ENCODE measurements around the gene APELA. TPM values are rescaled to one million over a fixed set of nuclear protein-coding genes. Genes with fewer than 3 reads are reported as not detected.

The APELA gene
- total RNA-seq, 3 donors from 2014 or later, result not detected

GRCh38 chr4:164880489-164881262, 3.7 kb downstream of the APELA start:
- DNase-seq (no peak), ATAC-seq (no peak)
- TF ChIP-seq CTCF (IDR thresholded peaks at IDR 0.05), result no peak
- intact Hi-C loops (cut with DNase I, micrococcal nuclease), result no loop called here
- Histone ChIP-seq H3K4me1 (ENCODE audit: low read depth) (peaks cover 6% of the 10 kb centered on the region), H3K9me3 (no peaks in the 10 kb centered on the region), H3K36me3 (ENCODE audit: low read depth) (no peaks in the 10 kb centered on the region), H3K4me3 (no peak overlapping the region)

GRCh38 chr4:164888096-164888715, 11.2 kb downstream of the APELA start:
- no peak for TF ChIP-seq CTCF (IDR thresholded peaks at IDR 0.05)
- intact Hi-C loops (cut with DNase I, micrococcal nuclease), result no loop called here
- no peak for ATAC-seq
- Histone ChIP-seq H3K9me3 (no peaks in the 10 kb centered on the region), H3K4me3 (no peak overlapping the region), H3K4me1 (ENCODE audit: low read depth) (no peaks in the 10 kb centered on the region), H3K36me3 (ENCODE audit: low read depth) (no peaks in the 10 kb centered on the region)
- peak in 1 of 3 donors; percentile 6 for DNase-seq

- H3K4me1 ChIP-seq (ENCODE audit: low read depth), result no peaks in the 10 kb centered on the region
- H3K36me3 ChIP-seq (ENCODE audit: low read depth), result no peaks in the 10 kb centered on the region
- H3K4me3 ChIP-seq, result no peak overlapping the region
- no peaks in the 10 kb centered on the region for H3K9me3 ChIP-seq
- ATAC-seq, result no peak
- TF ChIP-seq CTCF (IDR thresholded peaks at IDR 0.05), result no peak
- no peak for DNase-seq
- intact Hi-C loops (cut with DNase I, micrococcal nuclease), result no loop called here
Observed at GRCh38 chr4:164890691-164891090, 13.7 kb downstream of the APELA start.

GRCh38 chr4:164892018-164892417, 15.0 kb downstream of the APELA start:
- Histone ChIP-seq H3K4me3 (no peak overlapping the region), H3K4me1 (ENCODE audit: low read depth) (no peaks in the 10 kb centered on the region), H3K9me3 (no peaks in the 10 kb centered on the region), H3K36me3 (ENCODE audit: low read depth) (no peaks in the 10 kb centered on the region)
- no peak for ATAC-seq
- intact Hi-C loops (cut with DNase I, micrococcal nuclease), result no loop called here
- no peak for DNase-seq
- no peak for TF ChIP-seq CTCF (IDR thresholded peaks at IDR 0.05)

GRCh38 chr4:164894702-164895101, 17.7 kb downstream of the APELA start:
- no peak for TF ChIP-seq CTCF (IDR thresholded peaks at IDR 0.05)
- ATAC-seq (no peak), DNase-seq (no peak)
- H3K36me3 ChIP-seq (ENCODE audit: low read depth), result no peaks in the 10 kb centered on the region
- intact Hi-C loops (cut with DNase I, micrococcal nuclease), result no loop called here
- H3K4me3 ChIP-seq, result no peak overlapping the region
- H3K9me3 ChIP-seq, result no peaks in the 10 kb centered on the region
- H3K4me1 ChIP-seq (ENCODE audit: low read depth), result no peaks in the 10 kb centered on the region

Data from mucosa of descending colon (tissue), 3 donors.